HG02884 (cell line): Measurements from ENCODE around the gene KLF2.
A peak's percentile ranks its signal among the peaks of the same experiment; 100 is the strongest.
"Not testable (repeated sequence)": the region's sequence is repeated elsewhere in the genome, so short reads cannot be mapped to it uniquely, and the experiment has no call there.

ENCODE experiments used
- ATAC-seq: cut with Tn5 transposase; IDR thresholded peaks from one replicate; pipeline ENCODE4 v1.9.1; 2021; ENCODE audit warnings: mild to moderate bottlenecking, moderate library complexity; ENCODE audit not compliant: unreplicated experiment

The KLF2 gene

DNA sequence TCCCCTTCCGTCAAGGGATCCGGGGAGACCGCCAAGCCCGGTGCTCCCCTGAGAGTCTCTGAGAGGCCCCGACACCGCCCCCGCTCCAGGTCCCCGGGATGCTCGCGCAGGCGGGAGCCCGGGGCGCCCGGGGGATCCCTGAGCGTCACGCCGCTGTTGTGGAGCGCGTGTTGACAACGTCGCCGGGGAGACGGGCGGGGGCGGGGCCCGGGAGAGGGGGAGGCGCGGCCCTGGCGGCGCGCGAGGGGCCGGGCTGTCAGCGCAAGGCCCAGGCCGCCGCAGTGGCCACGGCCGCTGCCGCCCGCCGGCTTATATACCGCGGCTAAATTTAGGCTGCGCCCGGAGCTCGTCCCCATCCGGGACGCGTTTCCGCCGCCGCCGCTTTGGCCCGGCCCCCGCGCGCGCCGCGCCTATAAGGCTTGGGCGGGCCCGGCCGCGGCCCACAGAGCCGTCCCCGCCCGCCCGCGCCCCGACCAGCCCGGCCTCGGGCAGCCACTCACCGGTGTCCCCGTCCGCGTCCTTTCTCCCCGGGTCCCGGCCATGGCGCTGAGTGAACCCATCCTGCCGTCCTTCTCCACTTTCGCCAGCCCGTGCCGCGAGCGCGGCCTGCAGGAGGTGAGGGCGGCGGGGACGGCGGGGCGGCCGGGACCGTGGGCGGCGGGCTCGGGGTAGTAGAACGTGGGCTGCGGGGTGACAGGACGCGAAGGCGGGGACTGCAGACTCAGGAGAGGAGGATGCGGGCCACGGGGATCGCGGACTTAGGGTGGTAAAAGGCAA is at the start of gene KLF2:
KLF2 (plus strand) TSS at position 443 of the 777 bp plus-strand sequence; CDS start at position 541, 98 bp downstream.
- peak; percentile 57 for ATAC-seq

DNA sequence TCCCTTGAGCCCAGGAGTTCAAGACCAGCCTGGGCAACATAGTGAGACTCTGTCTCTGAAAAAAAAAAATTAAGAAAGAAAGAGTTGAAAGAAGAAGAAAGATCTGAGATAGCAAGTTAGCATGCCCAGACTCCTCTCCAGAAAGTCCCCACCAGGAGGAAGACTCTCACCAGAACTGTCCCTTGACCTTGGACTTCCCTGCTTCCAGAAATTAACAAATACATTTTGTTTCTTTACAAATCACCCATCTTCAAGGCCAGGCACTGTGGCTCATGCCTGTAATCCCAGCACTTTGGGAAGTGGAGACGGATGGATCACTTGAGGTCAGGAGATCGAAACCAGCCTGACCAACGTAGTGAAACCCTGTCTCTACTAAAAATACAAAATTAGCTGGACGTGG is 44.3 kb upstream of the KLF2 start:
- ATAC-seq: no peak

DNA sequence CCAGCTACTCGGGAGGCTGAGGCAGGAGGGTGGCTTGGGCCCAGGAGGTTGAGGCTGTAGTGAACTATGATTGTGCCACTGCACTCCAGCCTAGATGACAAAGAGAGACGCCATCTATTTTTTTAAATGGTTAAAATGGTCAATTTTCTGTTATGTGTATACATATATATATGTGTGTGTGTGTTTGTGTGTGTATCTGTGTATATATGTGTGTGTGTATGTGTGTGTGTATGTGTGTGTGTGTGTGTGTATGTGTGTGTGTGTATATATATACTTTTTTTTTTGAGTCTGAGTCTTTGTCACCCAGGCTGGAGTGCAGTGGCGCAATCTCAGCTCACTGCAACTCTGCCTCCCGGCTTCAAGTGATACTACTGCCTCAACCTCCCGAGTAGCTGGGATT is 42.9 kb upstream of the KLF2 start:
- ATAC-seq: no peak

DNA sequence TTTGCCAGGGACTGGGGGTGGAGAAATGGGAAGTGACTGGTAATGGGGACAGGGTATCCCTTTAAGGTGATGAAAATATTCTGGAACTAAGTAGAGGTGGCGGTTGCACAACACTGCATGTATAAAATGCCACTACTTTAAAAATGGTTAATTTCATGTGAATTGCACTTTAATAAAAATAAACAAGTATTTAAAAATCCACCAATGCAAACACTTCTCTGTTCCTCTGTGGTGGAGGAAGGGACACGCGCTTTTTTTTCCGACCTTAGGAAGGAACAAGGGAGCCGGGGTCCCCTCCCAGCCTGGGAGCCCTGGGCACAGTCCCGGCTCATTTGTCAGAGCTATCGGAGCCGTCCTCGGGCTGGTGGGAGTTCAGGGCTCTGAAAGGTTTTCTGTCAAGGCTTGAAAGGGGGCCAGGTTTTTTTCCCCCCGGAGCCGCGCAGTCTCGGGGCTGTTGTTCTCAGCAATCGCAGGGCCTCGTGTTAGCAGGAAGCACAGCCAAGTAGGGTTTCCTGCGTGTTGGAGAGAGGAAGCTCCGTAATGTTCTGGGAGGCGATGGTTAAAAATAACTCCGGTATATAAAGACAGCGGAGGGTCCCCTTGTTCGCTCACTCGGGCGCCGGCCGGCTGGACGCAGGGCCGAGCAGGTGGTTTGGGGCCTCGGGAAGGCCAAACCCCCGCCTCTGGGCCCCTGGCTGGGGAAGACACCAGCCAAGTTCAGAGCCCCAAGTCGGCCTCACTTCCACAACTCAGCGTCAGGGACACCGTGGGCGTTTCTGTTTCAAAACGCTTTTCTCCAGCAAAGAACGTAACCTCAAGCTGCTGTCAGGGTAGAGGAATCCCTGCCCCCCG is 41.2 kb upstream of the KLF2 start:
- ATAC-seq: no peak

DNA sequence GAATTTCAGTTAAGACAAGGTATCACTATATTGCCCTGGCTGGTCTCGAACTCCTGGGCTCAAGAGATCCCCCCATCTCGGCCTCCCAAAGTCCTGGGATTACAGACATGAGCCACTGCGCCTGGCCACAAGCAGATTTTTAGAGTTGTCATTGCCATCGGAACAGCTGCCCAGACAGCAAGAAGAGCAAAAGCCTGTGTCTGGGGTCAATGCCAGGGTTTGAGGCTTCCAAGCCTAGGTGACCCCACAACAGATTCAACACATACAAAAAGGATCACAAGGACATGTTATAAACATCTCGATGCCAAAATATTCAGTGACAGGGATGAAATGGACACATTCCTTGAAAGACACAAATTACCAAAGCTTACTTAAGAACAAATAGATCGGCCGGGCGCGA is 40.1 kb upstream of the KLF2 start:
- ATAC-seq: no peak

DNA sequence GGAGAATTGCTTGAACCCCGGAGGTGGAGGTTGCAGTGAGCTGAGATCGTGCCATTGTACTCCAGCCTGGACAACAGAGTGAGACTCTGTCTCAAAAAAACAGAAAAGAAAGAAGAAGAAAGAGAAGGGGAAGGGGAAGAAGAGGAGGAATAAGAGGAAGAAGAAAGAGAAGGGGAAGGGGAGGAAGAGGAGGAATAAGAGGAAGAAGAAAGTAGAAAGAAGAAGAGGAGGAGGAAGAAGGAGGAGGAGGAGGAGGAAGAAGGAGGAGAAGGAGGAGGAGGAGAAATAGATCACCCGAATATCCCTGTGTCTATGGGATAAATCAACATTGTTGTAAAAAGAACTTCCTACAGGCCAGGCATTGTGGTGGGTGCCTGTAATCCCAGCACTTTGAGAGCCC is 39.5 kb upstream of the KLF2 start:
- not testable (repeated sequence) for ATAC-seq

DNA sequence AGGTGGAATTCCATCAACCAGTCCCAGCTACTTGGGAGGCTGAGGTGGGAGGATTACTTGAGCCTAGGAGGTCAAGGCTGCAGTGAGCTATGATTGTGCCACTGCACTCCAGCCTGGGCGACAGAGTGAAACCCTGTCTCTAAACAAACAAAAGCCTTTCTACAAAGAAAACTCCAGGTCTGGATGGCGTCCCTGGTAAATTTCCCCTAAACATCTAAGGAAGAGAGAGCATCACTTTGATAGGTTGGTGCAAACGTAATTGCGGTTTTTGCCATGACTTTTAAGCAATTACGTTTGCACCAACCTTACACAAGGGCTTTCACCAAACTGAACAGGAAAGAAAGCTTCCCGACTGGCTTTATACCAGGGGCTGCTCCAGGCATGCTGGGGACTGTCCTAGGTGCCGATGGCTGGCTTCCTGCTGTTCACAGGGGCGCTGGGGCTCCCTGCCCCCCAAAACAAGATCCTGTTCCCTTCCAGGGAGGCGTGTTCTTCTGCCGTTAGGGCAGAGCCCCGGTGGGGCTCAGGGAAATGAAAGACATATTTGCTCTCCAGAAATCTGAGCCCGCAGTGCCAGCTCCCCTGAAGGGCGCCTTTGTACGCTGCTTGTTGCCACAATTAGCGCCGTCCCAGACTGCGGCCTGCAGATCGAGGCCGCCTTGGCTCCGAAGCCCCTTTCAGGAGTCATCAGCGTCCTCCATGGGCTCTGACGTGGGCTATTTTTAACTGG is 38.7 kb upstream of the KLF2 start:
- ATAC-seq: no peak

DNA sequence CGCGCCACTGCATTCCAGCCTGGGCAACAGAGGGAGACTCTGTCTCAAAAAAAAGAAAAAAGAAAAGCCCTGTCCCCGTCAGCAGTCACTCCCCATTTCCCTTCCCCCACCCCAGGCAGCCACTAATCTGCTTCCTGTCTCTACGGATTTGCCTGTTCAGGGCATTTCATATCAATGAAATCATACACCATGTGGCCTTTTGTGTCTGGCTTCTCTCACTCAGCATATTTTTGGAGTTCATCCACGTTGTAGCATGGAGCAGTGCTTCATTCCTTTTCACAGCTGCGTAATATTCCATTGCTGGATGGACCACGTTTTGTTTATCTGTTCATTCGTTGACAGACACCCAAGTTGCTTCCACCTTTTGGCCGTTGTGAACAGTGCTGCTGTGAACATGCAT is 36.1 kb upstream of the KLF2 start:
- no peak for ATAC-seq

DNA sequence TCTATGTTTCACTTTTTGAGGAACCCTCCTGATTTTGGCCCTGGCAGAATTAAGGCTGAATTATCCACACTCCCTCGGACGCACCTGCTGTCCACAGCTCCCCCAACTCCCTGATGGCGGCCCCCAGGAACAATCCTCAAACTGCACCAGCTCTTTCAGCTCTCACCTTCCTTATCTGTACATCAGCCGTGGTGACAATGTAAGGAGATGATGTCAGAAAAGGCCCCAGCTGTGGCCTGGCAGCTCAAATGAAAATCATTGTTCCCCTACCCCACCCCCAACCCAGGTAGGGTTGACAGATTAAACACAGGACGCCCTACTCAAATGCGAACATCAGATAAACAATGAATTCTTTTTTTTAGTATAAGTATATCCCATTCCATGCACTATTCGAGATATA is 35.0 kb upstream of the KLF2 start:
- ATAC-seq: no peak

DNA sequence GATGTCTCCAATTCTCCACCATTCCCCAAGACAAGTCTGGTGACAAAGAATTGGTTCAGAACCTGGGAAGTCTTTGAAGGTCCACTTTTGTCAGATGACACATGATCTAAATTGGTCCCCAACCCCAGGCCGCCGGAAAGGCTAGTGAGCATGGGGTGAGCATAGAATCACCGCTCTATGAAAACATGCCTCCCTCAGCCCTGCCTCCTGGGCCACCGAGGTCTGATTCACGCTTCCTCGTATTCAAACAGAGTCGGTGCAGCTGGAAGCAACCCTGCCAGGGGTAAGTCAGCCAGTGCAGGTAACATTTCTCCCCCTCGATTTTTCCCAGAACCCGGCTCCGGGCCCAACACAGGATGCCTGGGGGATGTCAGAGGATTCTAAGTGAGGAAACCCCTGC is 33.9 kb upstream of the KLF2 start:
- ATAC-seq: no peak

DNA sequence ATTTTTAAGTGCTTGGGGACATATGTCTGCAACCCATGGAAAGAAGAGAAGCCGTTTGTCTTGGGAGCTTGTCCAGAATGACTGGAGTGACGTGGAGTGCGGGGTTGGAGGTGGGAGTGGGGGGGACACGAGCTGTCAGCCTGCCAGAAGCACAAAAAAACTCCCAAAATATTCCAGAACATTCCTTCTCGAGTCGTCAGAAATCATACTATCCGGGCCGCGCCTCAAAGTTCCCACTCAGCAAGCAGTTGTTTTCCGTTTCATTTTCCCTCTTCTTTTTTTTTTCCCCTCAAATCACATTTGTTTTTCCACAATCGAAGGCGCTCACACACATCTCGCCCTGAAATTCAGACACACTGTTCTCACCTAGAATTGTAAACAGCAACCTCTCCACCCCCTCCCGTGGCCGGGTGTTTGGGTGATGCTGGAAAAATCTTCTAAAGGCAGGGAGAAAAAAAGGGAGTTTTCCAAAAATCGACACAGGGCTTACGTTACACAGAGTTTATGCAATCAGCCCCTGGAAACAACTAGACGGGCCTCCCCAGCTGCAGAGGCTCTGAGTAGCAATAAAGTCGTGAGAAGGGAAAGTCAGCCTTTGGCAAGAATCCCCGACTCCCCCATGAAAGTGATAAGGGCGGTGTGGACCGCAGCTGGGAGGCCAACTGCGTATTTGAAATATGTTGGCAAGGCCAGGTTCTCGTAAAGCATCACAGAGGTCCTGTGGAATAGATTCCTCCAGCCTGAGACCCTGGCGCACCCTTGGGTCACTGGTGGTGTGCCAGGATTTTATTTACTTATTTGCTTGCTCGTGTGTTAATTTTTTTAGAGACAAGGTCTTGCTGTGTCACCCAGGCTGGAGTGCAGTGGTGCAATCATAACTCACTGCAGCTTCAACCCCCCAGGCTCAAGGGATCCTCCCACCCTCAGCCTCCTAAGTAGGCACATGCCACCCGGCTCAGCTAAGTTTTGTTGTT is 31.2 kb upstream of the KLF2 start:
- no peak for ATAC-seq

DNA sequence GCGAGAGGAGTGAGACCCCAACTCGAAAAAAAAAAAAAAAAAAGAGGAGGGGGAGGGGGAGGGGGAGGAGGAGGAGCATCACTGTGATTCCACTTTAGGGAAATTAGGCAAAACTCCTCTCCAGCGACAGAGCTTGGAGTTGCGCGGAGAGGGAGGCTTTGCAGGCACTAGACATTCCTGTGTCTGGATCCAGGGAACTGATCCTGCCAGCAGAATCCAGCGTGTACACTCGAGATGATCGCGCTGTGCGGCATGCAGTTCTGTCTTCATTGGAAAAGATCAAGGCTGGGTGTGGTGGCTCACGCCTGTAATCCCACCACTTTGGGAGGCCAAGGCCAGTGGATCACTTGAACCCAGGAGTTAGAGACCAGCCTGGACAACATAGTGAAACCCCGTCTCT is 29.6 kb upstream of the KLF2 start:
- ATAC-seq: no peak

DNA sequence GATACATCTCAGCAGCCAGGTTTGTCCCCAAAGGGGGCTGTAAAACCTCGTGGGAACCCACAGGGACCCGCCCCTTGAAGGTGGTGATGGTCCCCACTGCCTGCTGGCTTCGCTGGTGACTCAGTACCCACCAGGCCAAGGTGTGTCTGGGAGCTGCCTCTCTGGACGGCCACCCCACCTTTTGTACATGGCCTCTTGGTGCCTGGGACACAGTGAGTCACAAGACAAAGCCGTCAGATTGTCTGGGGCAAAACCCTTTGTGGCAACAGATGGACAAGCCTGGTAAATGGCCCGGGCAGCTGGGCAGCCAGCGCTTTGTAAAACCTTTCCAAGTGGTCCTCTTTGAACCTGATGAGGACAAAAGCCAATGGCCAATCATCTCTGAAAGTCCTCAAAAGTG is 27.9 kb upstream of the KLF2 start:
- no peak for ATAC-seq

DNA sequence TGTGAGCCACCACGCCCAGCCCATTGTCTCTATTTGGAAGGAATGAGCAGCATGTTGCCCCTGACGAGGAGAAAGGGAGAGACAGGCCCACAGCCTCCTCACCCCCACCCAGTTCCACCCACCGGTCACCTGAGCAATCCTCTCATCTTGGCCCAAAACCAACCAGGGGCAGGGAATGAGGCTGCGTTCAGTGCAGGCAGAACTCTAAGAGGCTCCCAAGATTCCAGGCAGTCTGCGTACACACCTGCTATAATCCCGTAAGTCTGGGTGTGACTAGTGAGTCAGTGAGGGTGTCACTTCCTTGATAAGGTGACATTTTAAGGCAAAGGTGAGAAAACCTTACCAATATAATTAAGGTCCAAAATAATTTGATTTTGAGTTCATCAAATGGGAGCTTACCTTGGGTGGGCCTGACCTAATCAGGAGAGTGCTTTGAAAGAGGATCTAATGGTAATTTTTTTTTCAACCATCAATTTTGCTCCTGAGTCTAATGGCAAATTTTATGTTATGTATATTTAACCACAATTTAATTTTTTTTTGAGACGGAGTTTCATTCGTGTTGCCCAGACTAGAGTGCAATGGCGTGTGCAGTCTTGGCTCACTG is 26.9 kb upstream of the KLF2 start:
- no peak for ATAC-seq

DNA sequence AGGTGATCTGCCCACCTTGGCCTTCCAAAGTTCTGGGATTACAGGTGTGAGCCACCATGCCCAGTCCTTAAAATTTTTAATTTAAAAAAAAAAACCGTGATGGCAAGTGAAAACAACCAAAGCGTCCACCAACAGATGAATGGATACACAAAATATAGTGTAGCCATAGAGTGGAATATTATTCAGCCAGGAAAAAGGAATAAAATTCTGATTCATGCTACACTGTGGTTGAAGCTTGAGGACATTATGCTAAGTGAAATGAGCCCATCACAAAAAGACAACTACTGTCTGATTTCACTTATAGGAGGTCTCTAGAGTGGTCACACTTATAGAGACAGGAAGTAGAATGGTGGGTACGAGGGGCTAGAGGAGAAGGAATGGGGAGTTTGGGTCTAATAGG is 26.3 kb upstream of the KLF2 start:
- no peak for ATAC-seq

DNA sequence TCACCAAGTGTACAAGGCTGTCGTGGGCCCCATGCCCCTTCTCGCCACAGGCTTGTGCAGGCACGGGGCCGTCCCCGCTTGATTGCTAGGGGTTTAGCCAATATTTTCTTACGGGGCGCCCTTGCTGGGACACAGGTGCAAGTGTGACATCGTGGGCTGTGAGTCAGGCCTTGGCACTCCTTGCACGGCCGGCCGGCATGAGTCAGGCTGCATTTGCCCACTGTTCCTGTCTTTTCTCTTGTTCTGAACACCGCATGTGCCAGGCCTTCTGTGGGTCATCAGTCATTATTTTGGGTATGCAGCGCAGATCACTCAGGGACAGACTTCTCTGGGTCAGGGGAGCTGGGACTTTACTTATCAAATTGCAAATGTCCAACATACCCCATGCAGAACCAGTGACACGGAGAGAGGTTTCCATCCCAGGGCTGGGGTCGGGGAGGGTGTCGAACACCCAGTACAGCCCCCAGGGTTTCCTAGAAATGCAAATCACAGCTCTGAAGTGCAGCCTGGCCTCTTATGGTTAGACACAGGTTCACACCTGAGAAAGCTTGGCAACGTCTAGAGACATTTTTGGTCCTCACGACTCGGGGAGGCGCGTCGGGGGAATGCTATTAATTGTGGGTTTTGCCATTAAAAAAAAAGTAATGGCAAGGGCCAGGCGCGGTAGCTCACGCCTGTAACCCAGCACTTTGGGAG is 22.5 kb upstream of the KLF2 start:
- ATAC-seq: no peak

DNA sequence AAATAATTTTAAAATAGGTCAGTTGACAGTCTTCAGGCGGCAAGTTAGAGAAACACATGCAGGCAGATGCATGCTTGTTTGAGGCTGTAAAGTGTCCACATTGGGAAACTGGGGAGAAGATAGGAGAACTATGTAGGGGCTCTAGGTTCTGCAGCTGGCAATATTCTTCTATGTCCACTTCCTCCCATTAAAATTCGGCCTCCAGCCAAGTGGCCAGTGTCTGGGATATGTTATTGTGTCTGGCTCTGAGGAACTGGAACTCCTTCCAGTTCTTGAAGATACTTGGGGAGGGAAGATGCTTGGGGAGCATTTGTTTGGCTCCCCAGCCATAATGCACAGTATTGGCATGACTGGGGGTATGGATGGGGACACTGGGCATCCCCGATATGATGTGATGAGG is 20.9 kb upstream of the KLF2 start:
- ATAC-seq: no peak

DNA sequence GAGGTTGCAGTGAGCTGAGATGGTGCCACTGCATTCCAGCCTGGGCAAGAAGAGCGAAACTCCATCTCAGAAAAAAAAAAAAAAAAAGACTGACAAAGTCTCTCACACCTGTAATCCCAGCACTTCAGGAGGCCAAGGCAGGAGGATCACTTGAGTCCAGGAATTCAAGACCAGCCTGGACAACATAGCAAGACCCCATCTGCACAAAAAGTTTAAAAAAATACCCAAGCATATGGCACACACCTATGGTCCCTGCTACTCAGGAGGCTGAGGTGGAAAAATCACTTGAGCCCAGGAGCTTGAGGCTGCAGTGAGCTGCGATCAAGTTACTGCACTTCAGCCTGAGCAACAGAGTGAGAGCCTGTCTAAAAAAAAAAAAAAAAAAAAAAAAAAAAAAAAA is 20.1 kb upstream of the KLF2 start:
- not testable (repeated sequence) for ATAC-seq

DNA sequence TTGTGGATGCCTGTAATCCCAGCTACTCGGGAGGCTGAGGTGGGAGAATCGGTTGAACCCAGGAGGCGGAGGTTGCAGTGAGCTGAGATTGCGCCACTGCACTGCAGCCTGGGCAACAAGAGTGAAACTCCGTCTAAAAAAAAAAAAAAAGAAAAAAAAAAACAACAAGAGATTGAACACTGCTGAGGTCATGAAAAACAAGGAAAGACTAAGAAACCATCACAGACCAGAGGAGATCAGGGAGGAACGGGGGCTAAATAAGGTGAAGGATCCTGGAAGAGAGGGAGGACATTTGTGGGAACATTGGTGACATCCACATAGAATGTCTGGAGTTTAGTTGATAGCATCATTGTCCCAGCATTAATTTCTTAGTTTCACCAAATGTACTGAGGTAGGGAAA is 19.6 kb upstream of the KLF2 start:
- ATAC-seq: not testable (repeated sequence)
